SU-DHL-6 (cell line): Measurements from ENCODE around the gene LKAAEAR1.

Experiments
- CTCF ChIP-seq: fragments of 200-600 bp; sonication (generic); IDR thresholded peaks from one replicate; pipeline ENCODE4 v1.5.1; 2017; ENCODE audit warnings: antibody characterized with exemption, mild to moderate bottlenecking, low read length, moderate library complexity; ENCODE audit not compliant: insufficient read depth, poor library complexity, severe bottlenecking
- EZH2phosphoT487 ChIP-seq: fragments of 200-600 bp; sonication (generic), shearing (Covaris generic); conservative IDR thresholded peaks from 2 replicates; pipeline ENCODE4 v1.6.1; 2018; ENCODE audit warnings: mild to moderate bottlenecking, antibody characterized with exemption, low read length, moderate library complexity, mixed read lengths

- no peak for TF ChIP-seq CTCF
- no peak for TF ChIP-seq EZH2phosphoT487
Observed at GRCh38 chr20:64071341-64072332, 12.6 kb downstream of the LKAAEAR1 start.
